NCI-H2171 (cell line): ENCODE results near the gene KIF17.

Experiments used
- DNase-seq: peaks from one replicate; lab custom pipeline; 2025; lab: John Stamatoyannopoulos, UW

Gene KIF17

DNA sequence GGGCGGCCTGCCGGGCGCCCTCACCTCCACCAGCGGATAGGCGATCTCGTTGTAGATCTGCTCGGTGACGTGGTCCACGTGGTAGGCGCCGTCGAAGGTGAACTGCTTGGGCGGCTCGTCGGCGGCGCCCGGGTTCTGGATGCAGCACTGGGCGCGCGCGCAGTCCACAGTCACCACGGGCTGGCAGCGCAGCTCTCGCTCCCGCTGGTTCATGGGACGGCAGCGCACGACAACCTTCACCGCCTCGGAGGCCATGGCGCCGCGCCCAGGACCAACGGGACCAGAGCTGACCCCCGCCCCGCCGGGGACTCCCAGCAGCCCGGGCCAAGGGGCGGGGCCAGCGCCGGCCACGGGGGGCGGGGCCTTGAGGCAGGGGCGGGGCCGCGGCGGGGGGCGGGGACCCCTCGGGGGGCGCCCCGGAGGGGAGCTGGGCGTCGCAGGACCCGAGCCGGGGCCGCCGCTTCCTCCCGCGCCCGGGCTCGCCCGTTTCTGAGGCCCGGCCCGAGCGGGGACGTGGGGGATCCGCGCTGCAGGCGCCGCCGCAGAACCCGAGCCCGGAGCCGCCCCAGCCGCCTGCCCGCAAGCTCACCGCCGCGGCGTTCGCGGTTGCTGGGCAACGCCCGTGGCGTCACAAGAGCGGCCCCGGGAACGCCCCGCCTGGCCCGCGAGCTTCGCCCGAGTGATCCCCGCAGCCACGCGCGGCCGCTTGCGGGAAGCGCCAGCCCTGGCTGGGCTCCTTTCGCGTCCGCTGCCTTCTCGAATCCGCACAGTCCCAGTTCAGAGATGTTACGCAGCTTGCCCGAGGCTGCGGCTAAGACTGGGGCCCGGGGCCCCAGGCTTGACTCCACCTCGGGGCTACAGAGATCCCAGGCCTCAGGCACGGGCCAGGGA lies at the start of gene KIF17:
KIF17 (minus strand) TSS at position 556 of the 891 bp plus-strand sequence; CDS start at position 255, 301 bp downstream.
- peak; percentile 56 for DNase-seq

DNA sequence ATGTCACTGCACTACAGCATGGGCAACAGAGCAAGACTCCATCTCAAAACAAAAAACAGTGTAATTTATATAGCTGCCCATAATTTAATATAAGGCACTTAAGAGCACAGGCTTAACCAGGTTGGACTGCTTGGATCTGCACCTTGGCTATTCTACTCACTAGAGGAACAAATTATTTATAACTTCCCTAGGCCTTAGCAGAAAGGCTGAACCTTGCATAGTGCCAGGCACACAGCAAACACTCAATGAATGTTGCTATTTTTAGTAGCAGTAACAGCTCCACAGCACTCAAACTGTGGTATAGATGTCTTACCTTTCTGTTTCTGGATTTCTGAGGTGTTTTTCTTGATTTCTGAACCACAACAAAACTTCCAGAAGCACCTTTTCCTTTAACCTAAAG lies 49.5 kb upstream of the KIF17 start:
- no peak for DNase-seq

DNA sequence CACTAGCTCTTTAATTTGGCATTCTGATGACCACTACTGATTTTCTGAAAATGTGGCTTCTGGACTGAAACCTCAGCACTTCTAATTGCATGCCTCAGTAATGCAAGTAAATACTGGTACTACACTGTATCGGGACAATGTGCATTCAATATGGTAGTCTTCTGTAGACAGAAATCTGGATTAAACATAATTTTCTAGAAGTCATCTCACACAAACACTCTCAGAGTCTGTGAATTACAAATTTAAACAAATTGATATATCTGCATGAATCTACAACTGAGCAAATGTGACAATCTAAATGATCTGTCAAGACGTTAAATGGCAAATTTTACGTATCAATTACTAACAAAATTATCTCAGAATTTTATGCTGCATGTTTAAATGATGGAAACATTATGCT lies 45.6 kb upstream of the KIF17 start:
- DNase-seq = no peak

DNA sequence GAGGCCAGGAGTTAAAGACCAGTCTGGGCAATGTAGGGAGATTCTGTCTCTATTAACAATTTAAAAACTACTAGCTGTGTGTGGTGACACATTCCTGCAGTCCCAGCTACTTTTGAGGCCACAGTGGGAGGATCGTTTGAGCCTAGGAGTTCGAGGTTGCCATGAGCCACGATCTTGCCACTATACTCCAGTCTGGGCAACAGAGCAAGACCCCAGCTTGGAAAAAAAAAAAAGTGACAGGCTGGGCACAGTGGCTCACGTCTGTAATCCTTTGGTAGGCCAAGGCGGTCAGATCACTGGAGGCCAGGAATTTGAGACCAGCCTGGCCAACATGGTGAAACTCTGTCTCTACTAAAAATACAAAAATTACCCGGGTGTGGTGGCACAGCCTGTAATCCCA lies 42.5 kb upstream of the KIF17 start:
- no peak for DNase-seq

DNA sequence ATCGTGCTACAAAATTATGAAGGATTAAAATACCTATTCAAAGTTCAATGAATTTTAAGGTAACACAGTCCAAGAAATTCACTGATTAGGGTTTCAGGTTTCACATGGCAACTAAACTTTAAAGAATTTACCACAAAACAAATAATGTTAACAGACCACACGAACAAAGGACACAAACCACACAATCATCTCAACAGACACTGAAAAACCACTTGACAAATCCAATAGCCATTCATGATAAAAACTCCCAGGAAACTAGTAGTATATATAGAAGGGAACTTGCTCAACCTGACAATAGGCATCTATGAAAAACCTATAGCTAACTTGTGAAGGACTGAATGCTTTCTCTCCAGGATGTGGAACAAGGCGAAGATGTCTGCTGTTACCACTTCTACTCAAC lies 35.8 kb upstream of the KIF17 start:
- DNase-seq = no peak

DNA sequence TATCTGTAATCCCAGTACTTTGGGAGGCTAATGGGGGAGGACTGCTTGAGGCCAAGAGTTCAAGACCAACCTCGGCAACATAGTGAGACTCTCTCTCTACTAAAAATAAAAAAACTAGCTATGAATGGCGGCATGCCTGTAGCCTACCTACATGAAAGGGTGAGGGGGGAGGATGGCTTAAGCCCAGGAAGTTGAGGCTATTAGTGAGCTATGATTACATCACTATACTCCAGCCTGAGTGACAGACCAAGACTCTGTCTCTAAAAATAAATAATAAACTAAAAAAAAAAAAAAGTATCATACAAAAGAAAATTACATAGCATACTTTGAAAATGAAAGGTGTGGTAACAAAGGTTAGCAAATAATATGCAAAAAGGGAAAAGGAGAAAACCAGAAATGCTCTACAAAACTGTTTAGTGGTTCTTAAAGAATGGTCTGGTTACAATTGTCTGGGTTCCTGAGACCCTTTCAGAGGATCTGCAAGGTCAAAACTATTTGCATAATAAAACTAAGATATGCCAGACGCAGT lies 33.7 kb upstream of the KIF17 start:
- DNase-seq = no peak

DNA sequence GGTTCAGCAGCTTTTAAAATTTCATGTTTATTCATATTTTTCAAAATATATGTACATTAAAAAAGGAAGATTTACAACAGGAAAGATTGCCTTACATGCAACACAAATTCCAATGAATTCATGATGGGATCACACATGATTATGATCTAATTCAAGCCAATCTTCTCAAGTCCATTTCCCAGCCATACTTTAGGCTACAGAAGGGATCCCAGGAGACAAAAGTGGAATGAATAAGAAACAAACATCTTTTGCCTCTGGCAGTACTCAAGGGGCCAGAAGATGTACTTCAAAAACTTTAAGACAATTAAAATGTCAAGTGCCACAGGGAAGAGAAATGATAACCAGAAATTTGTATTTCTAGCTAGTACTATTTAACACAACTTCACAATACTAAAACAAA lies 24.9 kb upstream of the KIF17 start:
- no peak for DNase-seq

DNA sequence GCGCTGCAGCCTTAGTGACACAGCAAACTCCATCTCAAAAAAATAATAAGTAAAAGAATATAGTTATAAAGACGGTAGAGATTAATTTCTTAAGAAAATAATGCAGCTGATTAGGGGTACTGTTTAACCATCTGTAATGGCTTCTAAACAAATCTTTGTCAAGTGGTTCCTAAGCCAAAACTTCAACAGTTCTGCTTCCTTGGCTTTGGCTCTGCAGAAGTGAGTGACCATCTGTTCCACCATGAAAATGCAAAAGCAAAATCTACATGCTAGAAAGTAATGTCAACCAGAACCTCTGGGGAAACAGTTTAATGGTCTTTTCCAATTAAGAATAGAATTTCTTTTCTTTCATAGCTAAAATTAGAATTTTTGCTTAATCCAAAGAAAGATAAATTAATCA lies 23.0 kb upstream of the KIF17 start:
- no peak for DNase-seq

DNA sequence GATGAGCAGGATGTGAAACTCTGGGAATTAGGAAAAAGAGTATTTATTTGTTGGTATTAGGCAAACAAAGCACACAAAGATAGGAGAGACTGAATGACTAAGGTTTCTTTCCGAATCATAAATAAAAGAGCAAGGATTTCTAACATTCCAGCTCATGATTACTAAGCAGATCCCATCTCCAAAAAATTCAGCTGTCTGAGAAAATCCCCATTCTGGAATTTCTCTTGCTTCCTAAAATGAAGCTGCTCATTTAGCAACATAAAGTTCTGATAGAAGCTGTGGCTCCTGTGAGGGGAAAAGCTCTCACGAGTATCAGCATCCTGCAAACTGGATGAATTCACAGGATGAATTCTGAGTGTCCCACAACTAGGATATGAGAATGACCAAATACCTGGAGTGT lies 21.4 kb upstream of the KIF17 start:
- DNase-seq = no peak

DNA sequence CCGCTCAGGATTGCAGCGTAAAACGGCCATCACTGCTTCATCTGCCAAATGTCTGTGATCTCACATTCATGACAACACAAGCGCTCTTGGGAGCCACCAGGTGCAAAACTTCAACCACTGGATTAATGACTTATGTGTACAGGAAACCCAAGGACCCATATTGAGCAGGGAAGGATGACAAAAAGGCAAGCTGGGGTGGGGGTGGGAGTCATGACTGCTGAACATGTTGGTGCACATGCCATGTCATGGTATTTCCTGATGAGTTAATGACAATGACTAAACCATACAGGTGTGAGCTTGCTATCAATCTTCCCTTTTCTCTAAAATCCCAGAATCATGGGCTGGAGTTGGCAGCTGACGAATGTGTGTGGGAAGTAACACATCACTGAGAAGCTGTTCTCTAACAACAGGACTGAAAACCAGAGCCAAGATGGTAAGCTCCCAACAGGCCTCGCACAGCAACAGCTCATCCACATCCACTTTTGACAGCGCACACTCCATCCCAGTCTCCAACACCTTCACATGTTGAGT lies 17.8 kb upstream of the KIF17 start:
- DNase-seq = no peak

DNA sequence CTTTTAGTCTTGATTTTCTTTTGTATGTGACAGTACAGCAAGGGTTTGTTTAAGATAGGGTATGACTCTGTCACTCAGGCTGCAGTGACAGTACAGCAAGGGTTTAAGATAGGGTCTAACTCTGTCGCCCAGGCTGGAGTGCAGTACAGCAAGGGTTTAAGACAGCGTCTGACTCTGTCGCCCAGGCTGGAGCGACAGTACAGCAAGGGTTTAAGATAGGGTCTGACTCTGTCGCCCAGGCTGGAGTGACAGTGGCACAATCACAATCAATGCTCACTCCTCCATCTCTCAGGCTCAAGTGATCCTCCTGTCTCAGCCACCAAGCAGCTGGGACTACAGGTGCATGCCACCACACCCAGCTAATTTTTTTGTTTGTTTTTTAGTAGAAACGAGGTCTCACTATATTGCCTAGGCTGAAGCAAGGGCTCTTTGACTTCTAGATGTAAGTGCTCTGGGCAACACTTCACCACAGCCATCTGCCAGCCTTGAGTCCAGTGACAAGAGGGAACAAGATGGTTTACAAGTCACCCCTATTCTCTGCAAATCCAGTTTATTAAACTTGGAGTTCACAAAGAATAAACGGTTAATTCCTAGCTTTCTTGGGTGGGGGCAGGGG lies 15.7 kb upstream of the KIF17 start:
- DNase-seq = no peak

DNA sequence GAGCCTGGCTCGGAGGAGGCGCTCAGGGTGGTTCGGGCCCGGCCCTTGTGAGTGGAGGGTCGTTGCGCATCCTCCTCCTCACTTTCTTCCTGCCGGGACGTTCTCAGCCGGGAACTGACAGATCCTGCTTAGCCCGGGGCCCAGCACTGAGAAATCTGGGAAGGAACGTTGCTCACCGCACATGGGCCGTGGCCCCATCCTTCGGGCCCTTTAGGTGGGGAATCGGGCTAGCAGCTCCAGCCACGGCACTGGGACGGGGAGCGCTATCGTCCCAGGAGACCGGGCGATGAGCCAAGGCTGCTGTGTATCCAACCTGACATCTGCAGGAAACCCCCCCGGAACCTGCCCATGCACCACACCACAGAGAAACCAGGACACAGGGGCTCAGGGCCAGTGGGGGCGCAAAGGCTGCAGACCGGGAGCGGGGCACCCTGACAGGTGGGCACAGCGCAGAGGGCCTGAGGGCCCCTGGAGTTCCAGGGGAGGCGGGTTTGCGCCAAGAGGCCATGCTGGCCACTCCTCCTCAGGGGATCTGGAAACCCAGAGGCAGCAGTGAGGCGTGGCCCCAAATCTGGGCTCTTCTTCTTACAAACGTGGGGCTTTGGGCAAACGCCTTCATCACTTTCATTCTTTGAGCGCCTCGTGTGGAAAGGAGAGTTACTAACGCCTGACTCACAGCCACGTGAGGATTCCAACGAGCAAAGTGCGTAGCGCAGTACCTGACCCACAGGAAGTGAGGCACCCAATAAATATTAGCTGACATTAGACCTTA lies 15.0 kb upstream of the KIF17 start, which contains the start of gene SH2D5:
SH2D5 (minus strand) TSS at position 116 of the 772 bp plus-strand sequence. CDS start 4,659 bp downstream, outside the sequence.
- peak; percentile 59 for DNase-seq

DNA sequence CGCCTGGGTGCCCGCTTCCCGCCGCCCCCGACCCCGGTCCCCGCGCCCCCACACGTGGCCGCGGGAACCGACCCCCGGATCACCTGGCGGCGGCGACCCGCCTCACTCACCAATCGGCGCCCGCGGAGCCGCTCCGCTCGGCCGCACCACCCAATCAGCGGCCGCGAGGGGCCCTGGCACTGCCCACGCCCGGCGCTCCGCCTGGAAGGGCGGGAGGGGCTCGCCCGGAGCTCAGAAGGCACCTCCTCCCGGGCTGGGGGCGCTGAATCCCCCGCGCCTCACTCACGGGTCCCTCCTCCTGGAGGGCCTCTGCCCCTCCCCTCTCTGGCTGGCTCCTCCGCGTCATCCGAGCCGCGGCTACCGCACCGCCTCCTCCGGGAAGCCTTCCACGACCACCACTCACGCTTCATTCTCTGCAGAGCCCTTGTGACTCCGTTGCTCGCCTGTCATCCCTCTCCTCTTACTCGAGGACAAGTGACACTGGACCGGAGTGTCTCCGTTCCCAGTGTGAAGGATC lies 14.3 kb upstream of the KIF17 start:
- peak; percentile 78 for DNase-seq

DNA sequence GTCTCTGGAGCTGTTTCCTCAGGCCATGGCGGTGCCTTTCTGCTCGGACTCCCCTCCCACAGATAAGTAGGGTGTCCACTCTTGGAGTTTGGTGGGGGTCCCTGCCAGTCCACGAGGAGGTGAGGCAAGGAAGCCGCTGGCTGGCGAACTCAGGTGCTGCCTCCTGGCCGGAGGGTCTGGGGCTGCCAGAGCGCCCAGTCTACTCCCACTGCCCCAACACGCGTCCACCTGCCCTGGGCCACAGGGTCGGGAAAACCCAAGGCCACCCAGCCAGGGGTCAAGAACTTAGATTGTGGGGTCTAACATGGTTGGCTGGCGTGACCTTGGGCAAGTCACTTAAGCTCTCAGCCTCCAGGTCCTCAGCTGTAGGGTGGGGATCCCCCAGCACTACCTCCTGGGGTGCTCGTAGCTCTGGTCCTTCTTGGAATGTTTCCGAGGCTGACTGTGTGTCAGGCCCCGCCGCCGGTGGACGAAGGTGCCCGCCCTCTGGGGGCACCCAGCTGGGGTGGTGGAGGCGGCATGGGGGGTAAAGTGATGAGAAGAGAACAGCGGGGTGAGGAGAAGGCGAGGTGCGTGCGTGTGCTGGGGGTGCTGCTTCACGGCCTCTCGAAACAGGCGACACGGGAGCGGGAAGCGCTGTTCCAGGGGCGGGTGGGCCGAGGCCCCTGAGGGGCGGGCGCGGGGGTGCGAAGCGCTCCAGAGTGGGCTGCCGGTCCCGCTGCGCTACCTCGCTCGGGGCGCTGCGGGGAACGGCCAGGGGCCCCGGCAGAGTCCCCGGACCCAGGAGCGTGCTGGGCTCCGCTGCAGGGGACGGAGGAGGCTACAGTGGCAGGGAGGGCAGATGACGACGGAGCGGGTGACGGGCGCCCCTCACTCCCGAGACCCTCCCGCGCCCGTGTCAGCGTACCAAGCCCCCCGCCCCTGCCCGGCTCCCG lies 13.5 kb upstream of the KIF17 start:
- DNase-seq = no peak

DNA sequence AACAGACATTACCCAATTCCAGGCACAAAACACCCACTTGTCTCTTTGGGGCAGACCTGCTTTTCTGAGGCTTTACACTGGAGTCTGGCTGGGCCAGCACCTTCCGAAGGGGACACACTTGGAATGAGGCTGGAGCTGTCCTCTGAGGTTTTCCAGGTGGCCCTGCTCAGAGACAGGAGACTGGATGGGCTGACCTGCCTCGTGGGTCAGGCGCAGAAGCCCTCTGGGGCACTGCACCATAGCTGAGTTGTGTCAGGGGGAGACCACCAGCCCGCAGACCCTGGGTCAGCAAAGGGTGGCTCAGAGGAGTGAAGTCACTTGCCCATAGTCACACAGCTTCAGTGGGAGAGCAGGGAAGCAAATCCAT lies 12.9 kb upstream of the KIF17 start:
- no peak for DNase-seq

DNA sequence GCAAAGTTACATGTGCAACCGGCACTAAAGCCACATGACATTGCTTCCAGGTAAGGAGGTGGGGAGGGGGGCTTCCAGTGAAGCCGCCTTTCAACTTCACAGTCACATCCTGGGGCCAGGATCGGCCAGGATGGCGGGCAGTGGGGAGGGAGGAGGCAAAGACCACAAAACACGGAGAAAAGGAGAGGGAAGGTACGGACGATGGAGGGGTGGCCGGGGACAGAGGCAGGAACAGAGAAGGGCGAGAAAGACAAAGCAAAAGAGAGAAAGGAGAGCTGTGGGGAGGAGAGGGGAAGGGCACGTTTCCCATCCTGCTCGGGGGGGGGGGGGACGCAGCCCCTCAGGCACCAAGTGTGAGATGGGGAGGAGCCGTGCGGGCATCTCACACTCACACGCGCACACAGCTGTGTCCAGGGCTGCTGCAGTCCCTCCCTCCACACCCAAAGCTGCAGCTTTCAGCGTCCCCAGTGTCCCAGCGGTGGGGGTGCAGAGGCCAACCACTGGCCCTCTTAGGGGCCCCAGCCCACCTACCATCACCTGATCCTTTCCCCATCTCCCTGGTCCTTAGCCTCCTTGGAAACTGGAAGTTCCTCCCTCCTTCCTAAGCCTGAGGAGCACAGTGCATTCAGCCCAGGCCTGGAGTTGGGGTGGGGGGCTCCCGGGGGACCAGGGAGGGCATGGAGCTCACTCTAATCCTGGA lies 12.3 kb upstream of the KIF17 start:
- DNase-seq = no peak

DNA sequence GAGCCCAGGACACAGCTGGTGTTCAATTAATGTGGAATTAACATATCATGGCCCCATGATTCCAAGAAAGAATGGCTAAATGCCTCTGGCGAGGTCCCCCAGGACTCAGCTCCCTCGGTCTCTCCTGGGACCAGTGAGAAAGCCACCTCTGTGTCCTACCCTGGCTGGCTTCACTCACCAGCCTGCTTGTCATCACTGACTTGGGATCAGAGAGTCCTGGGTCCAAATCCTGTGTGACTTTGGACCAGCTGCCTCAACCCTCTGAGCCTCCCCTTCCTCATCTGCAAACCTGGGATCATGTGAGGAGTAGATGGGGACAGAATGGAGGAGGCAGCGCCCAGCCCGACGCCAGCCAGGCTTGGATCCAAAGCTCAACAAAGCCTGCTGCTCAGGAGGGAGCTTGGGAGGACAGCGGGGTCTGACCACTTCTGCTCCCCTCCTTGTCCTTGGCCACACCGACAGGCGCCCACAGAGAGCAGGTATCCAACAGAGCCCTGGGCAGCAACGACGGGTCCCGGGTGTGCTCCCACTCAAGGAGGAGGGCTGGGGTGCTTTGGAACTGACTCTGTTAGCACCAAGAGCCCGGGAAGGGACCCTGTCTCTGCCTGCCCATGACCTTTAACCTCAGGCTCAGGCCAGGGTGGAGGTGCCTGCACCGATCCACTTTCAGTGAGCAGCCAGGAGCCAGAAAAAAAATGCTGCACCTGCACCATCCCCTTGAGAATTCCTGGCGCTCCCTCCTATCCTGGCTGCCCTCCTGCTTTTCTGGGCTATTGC lies 11.5 kb upstream of the KIF17 start:
- DNase-seq = no peak

DNA sequence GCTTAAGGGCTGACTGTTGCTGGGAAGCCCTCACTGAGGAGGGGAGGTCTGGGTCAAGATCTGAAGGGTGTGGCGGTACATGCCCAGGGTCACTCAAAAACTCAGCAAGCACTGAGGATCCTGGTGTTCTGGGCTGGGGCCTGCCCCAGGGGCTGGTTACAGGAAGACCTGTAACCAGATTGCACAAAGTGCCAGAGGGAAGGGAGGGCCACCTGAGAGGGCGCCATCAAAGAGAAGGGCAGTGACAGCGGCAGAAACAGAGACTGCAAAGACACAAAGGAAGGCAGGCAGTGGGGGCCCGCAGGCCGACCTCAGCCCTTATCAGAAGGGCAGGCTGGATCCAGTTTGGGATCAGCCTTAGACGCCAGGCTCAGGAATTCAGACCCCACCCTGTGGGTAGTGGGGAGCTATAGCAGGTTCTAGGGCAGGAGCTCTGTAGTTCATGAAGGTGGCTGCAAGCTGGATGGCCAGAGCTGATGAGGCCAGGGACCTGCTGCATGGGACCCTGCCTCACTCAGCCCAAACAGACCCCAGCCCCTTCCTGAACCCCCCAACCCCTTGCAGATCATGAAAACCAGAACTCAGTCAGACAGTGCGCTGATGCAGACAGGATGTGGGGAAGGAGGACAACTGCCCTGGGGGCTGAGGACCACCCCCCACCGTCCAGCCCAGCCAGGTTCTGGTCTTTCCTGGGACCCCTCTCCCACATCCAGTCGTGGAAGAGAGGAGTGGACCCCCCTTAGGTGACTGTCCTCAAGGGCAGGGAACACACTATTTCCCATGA lies 10.8 kb upstream of the KIF17 start:
- DNase-seq = no peak
